Adrenal gland (tissue), 5 donors: ENCODE measurements around the gene CD34.

ENCODE experiments used
- POLR2A ChIP-seq, 2 donors: fragments of 450-650 bp; IDR thresholded peaks; one replicate each; pipeline ENCODE4 v1.6.1; 2017; ENCODE audit warnings: antibody characterized with exemption in 2 of 2, mild to moderate bottlenecking in 2 of 2, moderate library complexity in 1 of 2
- TF ChIP-seq, protein P1 (sequence below), 6 experiments: fragments of 450-650 bp in 4 of 6; fragments of 200-600 bp in 2 of 6; sonication (generic) in 1 of 6; IDR thresholded peaks; 1 replicate in 5 of 6; 2 replicates in 1 of 6; pipeline versions ENCODE4 v1.5.1 to v1.8.0; 2016 to 2021; ENCODE audit warnings: antibody characterized with exemption in 6 of 6, mild to moderate bottlenecking in 2 of 6, moderate library complexity in 1 of 6
- donor health status: DM: no; HTN: no; CAD: no.

GRCh38 chr1:207903767-207904166 is 7.2 kb downstream of the CD34 start:
- TF ChIP-seq, protein P1, sequence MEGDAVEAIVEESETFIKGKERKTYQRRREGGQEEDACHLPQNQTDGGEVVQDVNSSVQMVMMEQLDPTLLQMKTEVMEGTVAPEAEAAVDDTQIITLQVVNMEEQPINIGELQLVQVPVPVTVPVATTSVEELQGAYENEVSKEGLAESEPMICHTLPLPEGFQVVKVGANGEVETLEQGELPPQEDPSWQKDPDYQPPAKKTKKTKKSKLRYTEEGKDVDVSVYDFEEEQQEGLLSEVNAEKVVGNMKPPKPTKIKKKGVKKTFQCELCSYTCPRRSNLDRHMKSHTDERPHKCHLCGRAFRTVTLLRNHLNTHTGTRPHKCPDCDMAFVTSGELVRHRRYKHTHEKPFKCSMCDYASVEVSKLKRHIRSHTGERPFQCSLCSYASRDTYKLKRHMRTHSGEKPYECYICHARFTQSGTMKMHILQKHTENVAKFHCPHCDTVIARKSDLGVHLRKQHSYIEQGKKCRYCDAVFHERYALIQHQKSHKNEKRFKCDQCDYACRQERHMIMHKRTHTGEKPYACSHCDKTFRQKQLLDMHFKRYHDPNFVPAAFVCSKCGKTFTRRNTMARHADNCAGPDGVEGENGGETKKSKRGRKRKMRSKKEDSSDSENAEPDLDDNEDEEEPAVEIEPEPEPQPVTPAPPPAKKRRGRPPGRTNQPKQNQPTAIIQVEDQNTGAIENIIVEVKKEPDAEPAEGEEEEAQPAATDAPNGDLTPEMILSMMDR (IDR thresholded peaks at IDR 0.05) = no peak
- no peak for TF ChIP-seq POLR2A (IDR thresholded peaks at IDR 0.05)
